ENCODE data around the gene MED23.
"Not testable (repeated sequence)": the region's sequence is repeated elsewhere in the genome, so short reads cannot be mapped to it uniquely, and the experiment has no call there.

Gene MED23

GRCh38 chr6:131568726-131569125 is 59.3 kb downstream of the MED23 start:
- no peak for DNase-seq

- no peak for DNase-seq
These were observed 63.0 kb downstream of the MED23 start for GRCh38 chr6:131565056-131565455.

- DNase-seq = no peak
These were observed 65.9 kb downstream of the MED23 start for GRCh38 chr6:131561925-131562707.

GRCh38 chr6:131558922-131559321 is 69.1 kb downstream of the MED23 start:
- no peak for DNase-seq

- DNase-seq = no peak
These were observed 72.0 kb downstream of the MED23 start for GRCh38 chr6:131555992-131556391.

- DNase-seq = no peak
These were observed 75.5 kb downstream of the MED23 start for GRCh38 chr6:131552572-131552971.

GRCh38 chr6:131551902-131552301 is 76.1 kb downstream of the MED23 start:
- no peak for DNase-seq

GRCh38 chr6:131549811-131550210 is 78.2 kb downstream of the MED23 start:
- no peak for DNase-seq

GRCh38 chr6:131548441-131548840 is 79.6 kb downstream of the MED23 start:
- DNase-seq = no peak

- DNase-seq = no peak
These were observed 80.6 kb downstream of the MED23 start for GRCh38 chr6:131547488-131547887.

GRCh38 chr6:131545317-131545716 is 82.7 kb downstream of the MED23 start:
- DNase-seq = no peak

- DNase-seq = not testable (repeated sequence)
These were observed 89.4 kb downstream of the MED23 start for GRCh38 chr6:131538615-131539014.

- no peak for DNase-seq
These were observed 95.4 kb downstream of the MED23 start for GRCh38 chr6:131532580-131533039.

GRCh38 chr6:131531681-131532080 is 96.4 kb downstream of the MED23 start:
- DNase-seq = not testable (repeated sequence)

- DNase-seq = not testable (repeated sequence)
These were observed 97.1 kb downstream of the MED23 start for GRCh38 chr6:131530936-131531335.

- DNase-seq = no peak
These were observed 103.2 kb downstream of the MED23 start for GRCh38 chr6:131524695-131525336.

GRCh38 chr6:131523988-131524673 is 103.9 kb downstream of the MED23 start:
- no peak for DNase-seq
